ENCODE measurements around the gene NDUFA5.

GRCh38 chr7:123599766-123600165 lies 42.1 kb upstream of the NDUFA5 start:
- TF ChIP-seq CTCF (IDR thresholded peaks at IDR 0.05) (no peak), EP300 (IDR thresholded peaks at IDR 0.05) (no peak), POLR2A (IDR thresholded peaks at IDR 0.05) (no peak), POLR2AphosphoS5 (IDR thresholded peaks at IDR 0.05) (no peak)
